ENCODE measurements around the gene ID2.
"Not testable (repeated sequence)": the region's sequence is repeated elsewhere in the genome, so short reads cannot be mapped to it uniquely, and the experiment has no call there.

Gene ID2

GRCh38 chr2:8722986-8723385, 41.1 kb downstream of the ID2 start:
- no peak for DNase-seq (ENCODE audit: low spot score)
- Histone ChIP-seq H2AK5ac (ENCODE audit: low read depth, low read length) (no peak overlapping the region), H3K36me3 (replicated peaks in 1 of 2; ENCODE audit: control insufficient read depth in 2 of 2, insufficient read depth in 2 of 2, low read length in 2 of 2) (peaks cover 0 to 3% of the 10 kb centered on the region in 2 donors), H3K9me3 (replicated peaks in 1 of 2; ENCODE audit: control insufficient read depth in 2 of 2, insufficient read depth in 1 of 2, low read depth in 1 of 2, low read length in 2 of 2) (no peaks in the 10 kb centered on the region), H4K91ac (ENCODE audit: low read depth, low read length, poor library complexity) (no peak overlapping the region), H3K4me1 (ENCODE audit: control insufficient read depth in 2 of 2, insufficient read depth in 1 of 2, low read depth in 1 of 2, low read length in 2 of 2) (no peaks in the 10 kb centered on the region), H3K27ac (replicated peaks; ENCODE audit: low read length) (no peak overlapping the region), H2BK120ac (ENCODE audit: low read depth, low read length) (no peak overlapping the region), H3K9ac (ENCODE audit: low read depth, low read length, poor library complexity) (no peak overlapping the region), H3K27me3 (ENCODE audit: control insufficient read depth in 3 of 3, insufficient read depth in 3 of 3, low read depth in 1 of 3, low read length in 3 of 3) (no peaks in the 10 kb centered on the region), H3K18ac (ENCODE audit: low read length) (no peak overlapping the region), H3K14ac (ENCODE audit: low read length) (no peak overlapping the region), H4K8ac (ENCODE audit: low read depth, low read length) (no peak overlapping the region), H3K4me3 (ENCODE audit: low read length in 2 of 2) (no peak overlapping the region), H2BK12ac (ENCODE audit: low read length) (no peak overlapping the region), H2BK15ac (ENCODE audit: low read length) (no peak overlapping the region), H2AFZ (ENCODE audit: low read length) (no peak overlapping the region), H3K4me2 (ENCODE audit: insufficient read depth, low read length, poor library complexity, severe bottlenecking) (no peak overlapping the region), H2BK5ac (ENCODE audit: low read length) (no peak overlapping the region), H3K4ac (ENCODE audit: low read length) (no peak overlapping the region), H3K79me1 (ENCODE audit: low read depth, low read length) (no peaks in the 10 kb centered on the region), H3K23ac (ENCODE audit: low read depth, low read length, poor library complexity) (no peak overlapping the region)
- no CpG with 5 or more reads among the region's 10 CpGs for WGBS, 2 donors (ENCODE audit: extremely low coverage in 2 of 2, insufficient read length in 2 of 2, insufficient replicate concordance in 1 of 2)

- WGBS, 2 donors (ENCODE audit: extremely low coverage in 2 of 2, insufficient read length in 2 of 2, insufficient replicate concordance in 1 of 2): no CpG with 5 or more reads among the region's 7 CpGs
- Histone ChIP-seq H2BK5ac (ENCODE audit: low read length) (no peak overlapping the region), H3K4ac (ENCODE audit: low read length) (no peak overlapping the region), H3K27me3 (ENCODE audit: control insufficient read depth in 3 of 3, insufficient read depth in 3 of 3, low read depth in 1 of 3, low read length in 3 of 3) (no peaks in the 10 kb centered on the region), H2BK120ac (ENCODE audit: low read depth, low read length) (no peak overlapping the region), H2BK15ac (ENCODE audit: low read length) (no peak overlapping the region), H3K18ac (ENCODE audit: low read length) (no peak overlapping the region), H2AK5ac (ENCODE audit: low read depth, low read length) (no peak overlapping the region), H3K36me3 (replicated peaks in 1 of 2; ENCODE audit: control insufficient read depth in 2 of 2, insufficient read depth in 2 of 2, low read length in 2 of 2) (peaks cover 3 to 28% of the 10 kb centered on the region in 2 donors), H3K4me2 (ENCODE audit: insufficient read depth, low read length, poor library complexity, severe bottlenecking) (no peak overlapping the region), H3K23ac (ENCODE audit: low read depth, low read length, poor library complexity) (no peak overlapping the region), H2BK12ac (ENCODE audit: low read length) (no peak overlapping the region), H4K8ac (ENCODE audit: low read depth, low read length) (no peak overlapping the region), H3K14ac (ENCODE audit: low read length) (no peak overlapping the region), H3K4me1 (ENCODE audit: control insufficient read depth in 2 of 2, insufficient read depth in 1 of 2, low read depth in 1 of 2, low read length in 2 of 2) (no peaks in the 10 kb centered on the region), H4K91ac (ENCODE audit: low read depth, low read length, poor library complexity) (no peak overlapping the region), H3K27ac (replicated peaks; ENCODE audit: low read length) (no peak overlapping the region), H2AFZ (ENCODE audit: low read length) (no peak overlapping the region), H3K79me1 (ENCODE audit: low read depth, low read length) (no peaks in the 10 kb centered on the region), H3K9me3 (replicated peaks in 1 of 2; ENCODE audit: control insufficient read depth in 2 of 2, insufficient read depth in 1 of 2, low read depth in 1 of 2, low read length in 2 of 2) (no peaks in the 10 kb centered on the region), H3K4me3 (ENCODE audit: low read length in 2 of 2) (no peak overlapping the region), H3K9ac (ENCODE audit: low read depth, low read length, poor library complexity) (no peak overlapping the region)
- no peak for DNase-seq (ENCODE audit: low spot score)
Measured at GRCh38 chr2:8725838-8726237, 44.0 kb downstream of the ID2 start.

GRCh38 chr2:8728305-8729015, 46.6 kb downstream of the ID2 start:
- Histone ChIP-seq H2AFZ (ENCODE audit: low read length) (no peak overlapping the region), H3K4ac (ENCODE audit: low read length) (no peak overlapping the region), H3K36me3 (replicated peaks in 1 of 2; ENCODE audit: control insufficient read depth in 2 of 2, insufficient read depth in 2 of 2, low read length in 2 of 2) (peaks cover 20 to 55% of the 10 kb centered on the region in 2 donors), H3K18ac (ENCODE audit: low read length) (no peak overlapping the region), H3K4me3 (ENCODE audit: low read length in 2 of 2) (no peak overlapping the region), H2BK120ac (ENCODE audit: low read depth, low read length) (no peak overlapping the region), H2BK12ac (ENCODE audit: low read length) (no peak overlapping the region), H2AK5ac (ENCODE audit: low read depth, low read length) (no peak overlapping the region), H3K27ac (replicated peaks; ENCODE audit: low read length) (no peak overlapping the region), H3K14ac (ENCODE audit: low read length) (no peak overlapping the region), H3K27me3 (ENCODE audit: control insufficient read depth in 3 of 3, insufficient read depth in 3 of 3, low read depth in 1 of 3, low read length in 3 of 3) (no peaks in the 10 kb centered on the region), H4K91ac (ENCODE audit: low read depth, low read length, poor library complexity) (no peak overlapping the region), H3K9me3 (replicated peaks in 1 of 2; ENCODE audit: control insufficient read depth in 2 of 2, insufficient read depth in 1 of 2, low read depth in 1 of 2, low read length in 2 of 2) (no peaks in the 10 kb centered on the region), H3K23ac (ENCODE audit: low read depth, low read length, poor library complexity) (no peak overlapping the region), H3K4me1 (ENCODE audit: control insufficient read depth in 2 of 2, insufficient read depth in 1 of 2, low read depth in 1 of 2, low read length in 2 of 2) (no peaks in the 10 kb centered on the region), H2BK5ac (ENCODE audit: low read length) (no peak overlapping the region), H3K79me1 (ENCODE audit: low read depth, low read length) (no peaks in the 10 kb centered on the region), H4K8ac (ENCODE audit: low read depth, low read length) (no peak overlapping the region), H3K9ac (ENCODE audit: low read depth, low read length, poor library complexity) (no peak overlapping the region), H3K4me2 (ENCODE audit: insufficient read depth, low read length, poor library complexity, severe bottlenecking) (no peak overlapping the region), H2BK15ac (ENCODE audit: low read length) (no peak overlapping the region)
- no CpG with 5 or more reads among the region's 7 CpGs for WGBS, 2 donors (ENCODE audit: extremely low coverage in 2 of 2, insufficient read length in 2 of 2, insufficient replicate concordance in 1 of 2)
- no peak for DNase-seq (ENCODE audit: low spot score)

- H2BK5ac ChIP-seq (ENCODE audit: low read length); DNase-seq (ENCODE audit: low spot score); H3K18ac ChIP-seq (ENCODE audit: low read length); H4K8ac ChIP-seq (ENCODE audit: low read depth, low read length); H3K4me2 ChIP-seq (ENCODE audit: insufficient read depth, low read length, poor library complexity, severe bottlenecking); H3K27me3 ChIP-seq (ENCODE audit: control insufficient read depth in 3 of 3, insufficient read depth in 3 of 3, low read depth in 1 of 3, low read length in 3 of 3); H2AFZ ChIP-seq (ENCODE audit: low read length); H2BK120ac ChIP-seq (ENCODE audit: low read depth, low read length); H3K27ac ChIP-seq (replicated peaks; ENCODE audit: low read length); H2BK15ac ChIP-seq (ENCODE audit: low read length); H3K4me1 ChIP-seq (ENCODE audit: control insufficient read depth in 2 of 2, insufficient read depth in 1 of 2, low read depth in 1 of 2, low read length in 2 of 2); H3K23ac ChIP-seq (ENCODE audit: low read depth, low read length, poor library complexity); H3K14ac ChIP-seq (ENCODE audit: low read length); H3K4ac ChIP-seq (ENCODE audit: low read length); H3K4me3 ChIP-seq (ENCODE audit: low read length in 2 of 2); H2BK12ac ChIP-seq (ENCODE audit: low read length); H3K79me1 ChIP-seq (ENCODE audit: low read depth, low read length); H2AK5ac ChIP-seq (ENCODE audit: low read depth, low read length); H3K9ac ChIP-seq (ENCODE audit: low read depth, low read length, poor library complexity); H4K91ac ChIP-seq (ENCODE audit: low read depth, low read length, poor library complexity); H3K9me3 ChIP-seq (replicated peaks in 1 of 2; ENCODE audit: control insufficient read depth in 2 of 2, insufficient read depth in 1 of 2, low read depth in 1 of 2, low read length in 2 of 2): not testable (repeated sequence)
- WGBS, 2 donors (ENCODE audit: extremely low coverage in 2 of 2, insufficient read length in 2 of 2, insufficient replicate concordance in 1 of 2): no CpG with 5 or more reads among the region's 5 CpGs
- peaks cover 20 to 61% of the 10 kb centered on the region in 2 donors for H3K36me3 ChIP-seq (replicated peaks in 1 of 2; ENCODE audit: control insufficient read depth in 2 of 2, insufficient read depth in 2 of 2, low read length in 2 of 2)
Measured at GRCh38 chr2:8729101-8729500, 47.2 kb downstream of the ID2 start.
